HG03135 (cell line): Measurements from ENCODE around the gene NPDC1.

Experiments
- ATAC-seq: cut with Tn5 transposase; IDR thresholded peaks from one replicate; pipeline ENCODE4 v1.9.1; 2021; ENCODE audit warnings: mild to moderate bottlenecking, moderate library complexity; ENCODE audit not compliant: unreplicated experiment

NPDC1 gene

DNA sequence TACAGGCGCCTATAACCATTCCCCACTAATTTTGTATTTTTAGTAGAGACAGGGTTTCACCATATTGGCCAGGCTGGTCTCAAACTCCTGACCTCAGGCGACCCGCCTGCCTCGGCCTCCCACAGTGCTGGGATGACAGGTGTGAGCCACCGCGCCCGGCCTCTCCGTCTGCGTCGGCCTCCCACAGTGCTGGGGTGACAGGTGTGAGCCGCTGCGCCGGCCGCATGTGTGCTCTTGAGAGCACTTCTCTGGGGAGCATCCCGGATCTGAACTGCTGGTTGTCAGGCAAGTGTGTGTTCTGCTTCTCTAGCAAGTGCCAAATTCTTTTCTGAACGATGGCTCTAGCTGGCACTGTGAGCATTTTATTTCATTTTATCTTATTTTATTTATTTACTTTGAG lies 11.6 kb upstream of the NPDC1 start:
- no peak for ATAC-seq

DNA sequence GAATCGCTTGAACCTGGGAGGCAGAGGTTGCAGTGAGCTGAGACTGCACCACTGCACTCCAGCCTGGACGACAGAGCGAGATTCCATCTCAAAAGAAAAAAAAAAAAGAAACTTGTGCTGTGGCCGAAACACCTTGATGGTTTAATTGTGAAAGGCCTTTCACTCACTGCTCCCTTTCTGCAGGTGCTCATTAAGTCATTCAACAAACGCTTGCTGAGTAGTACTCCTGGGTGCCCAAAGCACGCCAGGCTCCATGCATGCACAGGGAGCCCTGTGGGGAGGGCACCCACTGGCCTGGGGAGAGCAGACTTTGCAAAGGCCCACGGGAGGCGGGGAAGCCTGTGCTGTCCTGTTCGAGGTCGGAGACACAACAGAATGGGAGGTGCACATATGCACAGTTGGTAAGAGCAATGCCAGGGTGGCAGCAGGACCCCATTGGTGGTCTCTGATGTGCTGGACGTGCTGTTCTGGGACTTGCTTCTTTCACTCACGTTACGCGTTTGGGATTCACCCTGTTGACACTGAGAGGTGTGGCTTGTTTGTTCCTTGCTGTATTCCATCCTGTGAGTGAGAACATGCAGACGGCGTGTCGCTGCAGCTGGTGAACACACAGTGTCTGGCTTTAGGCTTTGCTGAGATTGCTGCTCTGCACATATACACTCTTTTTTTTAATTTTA lies 10.9 kb upstream of the NPDC1 start:
- no peak for ATAC-seq

DNA sequence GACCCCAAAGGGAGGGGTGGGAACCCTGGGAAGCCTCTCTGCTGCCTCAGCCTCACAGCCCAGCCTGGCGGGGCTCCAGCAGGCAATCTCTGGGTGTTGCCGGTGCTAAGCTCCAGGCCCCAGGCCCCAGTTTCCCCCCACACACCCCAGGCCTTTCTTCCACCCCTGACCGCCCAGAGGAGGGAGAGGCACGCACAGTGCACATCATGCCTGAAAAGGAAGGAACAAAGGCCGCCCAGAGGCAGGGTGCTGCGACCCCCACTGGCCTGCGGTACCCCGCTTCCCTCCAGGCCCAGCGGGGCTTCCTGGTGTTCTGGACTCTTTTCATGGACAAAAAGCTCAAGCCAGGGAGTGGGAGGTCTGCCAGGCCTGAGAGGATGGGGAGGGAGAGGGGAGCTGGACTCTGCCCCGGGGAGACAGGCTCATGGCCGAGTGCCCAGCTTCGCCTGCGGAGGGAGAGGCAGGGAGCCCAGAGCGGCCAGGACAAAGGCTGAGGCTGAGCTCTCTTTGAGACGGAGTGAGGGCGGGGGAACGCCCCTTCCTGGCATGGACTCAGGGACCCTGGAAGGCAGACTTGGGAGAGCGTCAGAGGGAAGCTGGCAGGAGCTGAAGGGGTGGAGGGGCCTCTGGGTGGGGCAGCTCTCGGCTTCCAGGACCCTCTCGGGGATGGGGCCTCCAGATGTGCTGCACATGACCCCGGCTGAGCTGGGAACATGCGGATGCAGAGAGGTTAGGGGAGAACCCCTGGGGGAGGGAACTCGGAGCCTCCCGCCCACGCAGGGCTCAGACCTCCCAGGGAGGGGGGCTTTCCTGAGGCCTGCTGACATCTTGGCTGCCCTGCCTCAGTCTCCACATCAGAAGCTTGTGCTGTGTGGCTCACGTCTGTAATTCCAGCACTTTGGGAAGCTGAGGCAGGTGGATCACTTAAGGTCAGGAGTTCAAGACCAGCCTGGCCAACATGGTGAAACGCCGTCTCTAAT lies 9.7 kb upstream of the NPDC1 start:
- ATAC-seq = no peak

DNA sequence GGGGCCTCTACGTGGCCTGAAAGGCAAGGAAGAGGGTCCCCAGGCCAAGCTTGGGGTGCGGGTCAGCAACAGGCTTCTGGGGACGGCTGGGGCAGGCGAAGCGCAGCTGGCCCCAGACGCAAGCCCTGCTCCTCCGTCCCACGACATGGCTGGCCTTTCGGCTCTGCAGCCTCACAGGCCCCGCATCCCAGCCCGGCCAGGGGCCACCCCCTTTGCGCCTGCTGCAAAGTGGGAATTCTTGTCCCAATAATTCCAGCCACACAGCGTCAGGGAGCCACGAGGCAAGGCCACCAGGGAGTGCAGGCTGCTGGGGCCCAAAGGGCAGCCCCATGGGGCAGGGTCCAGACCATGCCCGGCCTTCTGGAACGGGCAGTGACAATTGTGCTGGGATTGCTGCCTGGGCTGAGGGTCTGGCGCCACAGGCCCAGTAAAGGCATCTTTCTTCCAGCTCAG lies 9.0 kb upstream of the NPDC1 start:
- ATAC-seq = no peak

DNA sequence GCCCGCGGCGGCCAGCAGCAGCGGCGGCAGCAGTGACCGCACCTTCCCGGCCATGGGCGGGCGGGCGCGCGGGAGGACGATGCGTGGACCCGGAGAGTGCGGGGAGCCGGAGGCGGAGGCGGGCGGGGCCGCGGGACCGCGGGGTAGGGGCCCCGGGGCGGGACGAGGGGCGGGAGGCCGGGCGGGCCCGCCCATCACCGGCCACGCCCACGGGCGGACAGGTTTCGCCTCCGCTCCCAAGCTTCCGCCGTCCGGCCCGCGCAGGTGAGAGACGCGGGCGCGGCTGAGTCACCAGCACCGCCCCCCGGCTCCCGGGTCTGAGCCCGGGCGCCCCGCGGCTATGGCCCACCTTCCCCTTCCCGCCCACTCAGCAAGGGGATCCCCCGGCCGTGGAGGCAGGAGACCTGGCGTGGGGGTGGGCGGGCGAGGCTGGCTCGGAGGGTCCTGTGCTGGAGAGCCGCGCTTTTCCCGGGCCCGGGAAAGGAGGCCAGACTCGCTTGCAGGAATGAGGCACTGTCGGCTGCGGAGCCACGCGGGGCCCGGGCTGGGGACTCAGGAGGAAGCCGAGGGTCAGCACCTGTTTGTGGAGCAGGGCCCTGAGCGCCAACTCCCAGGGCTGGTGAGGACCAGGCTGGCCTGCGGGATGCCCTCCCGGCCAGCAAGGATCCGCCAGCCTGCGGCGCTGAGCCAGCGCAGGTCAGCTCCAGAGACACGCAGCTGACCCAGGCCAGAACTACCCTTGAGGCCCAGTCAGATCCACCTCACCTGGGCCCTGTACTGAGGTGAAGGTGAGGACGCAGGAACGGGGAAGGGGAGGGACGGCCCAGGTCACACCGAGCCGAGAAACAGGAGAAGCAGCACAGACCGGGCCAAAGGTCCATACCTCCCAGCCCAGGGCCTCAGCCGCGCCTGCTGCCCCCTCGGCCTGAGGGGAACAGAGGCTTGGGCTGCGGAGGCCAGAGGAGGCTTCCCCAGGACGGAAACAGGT lies 8.3 kb upstream of the NPDC1 start, which contains the start of gene ENTPD2:
TSS of gene ENTPD2 (minus strand) at position 118 of the 988 bp plus-strand sequence. CDS start at position 54, 64 bp downstream.
- ATAC-seq = no peak

DNA sequence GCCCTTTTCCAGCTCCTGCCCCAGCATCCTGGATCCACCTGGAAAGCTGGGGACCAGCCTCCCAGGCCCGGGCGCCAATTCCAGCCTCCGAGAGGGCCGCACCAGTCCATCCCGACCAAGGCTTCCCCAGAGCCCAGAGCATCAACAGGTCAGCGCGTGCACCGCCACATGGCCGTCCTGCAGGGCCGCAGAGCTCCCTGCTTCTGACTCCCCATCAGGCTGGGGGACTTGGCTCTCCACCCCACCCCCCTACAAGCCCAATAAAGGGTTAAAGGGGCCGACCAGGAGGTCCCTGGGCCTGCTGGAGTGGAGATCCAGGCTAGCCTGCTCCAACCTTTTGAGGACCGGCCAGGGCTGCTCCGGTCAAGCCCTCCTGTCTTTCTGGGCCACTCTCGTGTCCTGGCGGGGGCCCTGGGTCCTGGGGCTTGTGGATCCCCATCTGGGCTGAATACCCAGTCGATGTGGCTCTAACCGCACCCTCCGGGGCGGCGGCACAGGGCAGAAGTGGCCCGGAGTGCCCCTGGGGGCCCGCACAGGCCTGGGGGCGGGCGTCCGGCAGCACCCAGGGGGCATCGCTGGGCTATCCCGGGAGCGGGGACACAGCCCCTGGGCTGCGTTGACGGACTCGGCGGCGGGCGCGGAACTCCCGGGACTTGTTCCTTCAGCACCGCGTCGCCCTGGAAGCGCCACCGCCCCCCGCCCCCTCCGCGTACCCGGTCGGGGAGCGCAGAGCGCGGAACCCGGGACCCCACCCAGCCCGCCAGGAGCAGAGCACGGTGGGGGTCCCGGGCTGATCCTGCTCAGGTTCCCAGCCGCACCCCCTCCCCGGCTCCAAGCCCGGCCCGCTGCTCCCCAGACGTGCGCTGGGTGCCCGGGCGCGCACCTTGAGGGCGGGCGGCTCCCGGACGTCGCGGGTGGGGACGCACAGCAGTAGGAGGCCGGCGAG lies 7.3 kb upstream of the NPDC1 start:
- ATAC-seq = no peak

DNA sequence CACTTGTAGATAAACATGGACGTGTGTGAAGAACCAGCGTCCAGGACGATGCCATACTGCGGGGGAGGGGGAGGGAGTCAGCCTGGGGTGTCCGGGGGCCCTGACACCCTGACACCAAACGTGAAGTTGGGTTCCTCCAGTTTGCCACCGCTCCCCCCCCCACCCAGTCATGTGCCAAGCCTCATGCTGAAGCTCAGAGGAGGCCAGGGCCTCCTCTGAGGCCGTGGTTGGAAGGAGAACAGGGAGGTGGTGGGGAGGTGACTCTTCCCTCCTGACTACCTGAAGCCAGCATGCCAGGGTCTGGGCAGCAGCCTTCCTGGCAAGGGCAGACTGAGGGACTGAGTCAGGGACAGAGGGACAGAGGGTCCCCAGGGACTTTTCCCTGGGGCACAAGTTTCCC lies 6.3 kb upstream of the NPDC1 start:
- no peak for ATAC-seq

DNA sequence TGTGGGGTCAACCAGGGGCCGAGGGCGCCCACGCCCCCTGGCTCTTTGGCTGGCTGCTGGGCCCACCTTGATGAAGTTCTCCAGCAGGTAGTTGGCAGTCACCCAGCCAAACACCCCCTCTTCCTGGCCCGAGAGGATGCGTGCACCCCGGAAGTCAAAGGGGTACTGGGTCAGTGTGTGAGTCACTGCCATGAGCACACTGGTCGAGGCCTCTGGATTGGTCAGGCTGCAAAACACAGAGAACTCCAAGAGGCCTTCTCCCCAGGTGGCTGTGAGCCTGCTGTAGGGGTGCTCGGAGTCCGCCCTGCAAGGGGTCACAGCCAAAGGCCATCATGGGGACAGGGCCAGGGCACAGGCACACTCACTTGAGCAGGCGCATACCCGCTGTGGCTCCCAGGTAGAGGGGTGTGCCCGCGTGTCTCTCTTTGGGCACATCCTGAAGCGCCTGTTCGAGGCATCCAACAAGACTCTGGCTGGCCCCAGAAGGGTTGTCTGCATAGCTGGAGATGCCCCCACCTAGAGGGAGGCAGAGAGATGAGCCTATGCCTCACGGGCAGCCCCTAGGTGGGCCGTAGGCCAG lies 5.3 kb upstream of the NPDC1 start:
- ATAC-seq = no peak

DNA sequence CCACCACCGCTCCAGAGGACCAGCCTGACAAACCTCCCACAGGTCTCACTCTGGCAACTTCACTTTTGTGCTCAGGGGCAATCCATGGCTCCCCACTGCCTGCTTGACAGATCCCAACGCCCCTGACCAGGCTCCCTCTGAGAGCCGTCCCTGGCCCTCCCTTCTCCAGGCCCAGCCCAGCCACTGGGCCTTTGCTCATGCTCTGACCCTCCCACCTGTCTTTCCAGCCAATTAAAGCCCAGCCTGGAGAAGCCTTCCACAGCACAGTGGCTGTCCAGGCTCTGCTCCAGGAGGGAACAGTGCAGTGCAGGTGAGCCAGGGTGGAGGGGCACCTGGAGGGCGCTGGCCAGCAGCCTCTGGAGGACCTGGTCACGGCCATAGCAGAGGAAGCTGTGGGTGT lies 4.6 kb upstream of the NPDC1 start:
- ATAC-seq = no peak

DNA sequence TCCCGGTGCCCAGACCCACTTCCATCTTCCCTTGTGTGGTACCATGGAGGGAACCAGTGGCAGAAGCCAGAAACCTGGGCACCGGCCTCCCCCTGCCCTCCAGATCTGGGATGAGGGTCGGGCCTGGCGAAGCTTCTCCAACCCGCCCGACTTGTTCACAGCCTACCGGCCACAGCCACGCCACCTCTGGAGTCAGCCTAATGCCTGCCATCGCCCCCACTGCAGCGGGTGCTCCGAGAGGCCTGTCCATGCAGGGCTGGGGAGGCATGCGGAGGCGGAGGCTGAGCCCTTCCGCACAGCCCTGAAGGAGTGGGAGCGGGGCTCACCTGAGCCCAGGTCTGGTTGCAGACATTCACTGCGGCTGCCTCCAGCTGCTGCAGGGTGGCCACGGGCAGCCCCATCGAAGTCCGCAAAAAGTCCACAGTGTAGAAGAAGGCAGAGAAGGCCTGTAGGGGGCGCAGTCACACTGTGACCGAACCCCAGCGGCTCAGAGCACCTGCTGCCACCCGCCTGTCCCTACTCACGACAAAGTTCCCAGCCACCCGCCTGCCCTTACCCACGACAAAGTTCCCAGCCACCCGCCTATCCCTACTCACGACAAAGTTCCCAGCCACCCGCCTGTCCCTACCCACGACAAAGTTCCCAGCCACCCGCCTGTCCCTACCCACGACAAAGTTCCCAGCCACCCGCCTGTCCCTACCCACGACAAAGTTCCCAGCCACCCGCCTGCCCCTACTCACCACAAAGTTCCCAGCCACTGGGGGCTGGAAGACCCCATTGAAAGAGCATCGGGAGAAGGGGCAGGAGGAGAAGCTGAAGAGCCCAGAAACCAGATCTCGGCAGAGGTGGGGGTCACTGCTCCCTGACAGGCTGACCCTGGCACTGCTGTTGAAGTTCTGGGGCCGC lies 3.8 kb upstream of the NPDC1 start:
- no peak for ATAC-seq

DNA sequence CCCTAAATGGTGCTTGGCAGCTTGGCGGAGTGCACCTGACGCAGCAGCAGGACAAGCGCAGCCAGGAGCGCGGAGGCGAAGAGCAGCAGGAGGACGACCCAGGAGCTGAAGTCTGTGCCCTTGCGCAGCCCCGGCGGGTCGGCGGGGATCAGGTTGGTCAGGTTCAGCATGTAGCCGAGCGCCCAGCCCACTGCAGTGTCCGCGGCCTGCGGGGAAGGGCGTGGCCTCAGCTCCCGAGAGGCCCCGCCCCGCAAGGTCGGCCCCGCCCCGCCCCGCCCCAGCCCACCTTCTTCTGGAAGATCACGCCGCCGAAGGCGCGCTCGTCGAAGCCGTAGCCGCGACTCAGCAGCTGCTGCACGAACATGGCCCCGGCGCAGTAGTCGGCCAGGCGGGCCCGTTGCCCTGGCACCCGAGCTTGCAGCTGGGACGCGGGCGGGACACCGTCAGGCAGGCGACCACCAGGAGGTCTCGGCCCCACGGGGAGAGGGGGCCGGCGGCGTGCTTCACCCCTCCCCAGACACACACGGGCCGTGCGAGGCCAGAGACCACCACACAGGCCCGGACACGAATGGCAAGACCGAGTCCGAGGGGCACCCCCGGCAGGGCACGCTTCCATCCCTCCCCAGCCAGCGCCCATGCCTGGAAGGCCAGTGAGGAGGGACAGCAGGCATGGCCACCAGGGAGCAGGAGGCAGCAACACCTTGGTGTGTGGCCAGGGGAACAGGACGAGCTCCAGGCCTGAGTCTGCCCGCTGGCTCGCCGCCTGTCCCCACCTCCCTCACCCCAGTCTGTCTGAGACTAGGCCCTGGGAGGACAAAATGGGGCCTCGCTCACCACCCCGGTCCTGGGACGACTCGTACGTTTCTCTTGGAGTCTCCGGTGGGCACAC lies 2.9 kb upstream of the NPDC1 start:
- ATAC-seq = no peak

DNA sequence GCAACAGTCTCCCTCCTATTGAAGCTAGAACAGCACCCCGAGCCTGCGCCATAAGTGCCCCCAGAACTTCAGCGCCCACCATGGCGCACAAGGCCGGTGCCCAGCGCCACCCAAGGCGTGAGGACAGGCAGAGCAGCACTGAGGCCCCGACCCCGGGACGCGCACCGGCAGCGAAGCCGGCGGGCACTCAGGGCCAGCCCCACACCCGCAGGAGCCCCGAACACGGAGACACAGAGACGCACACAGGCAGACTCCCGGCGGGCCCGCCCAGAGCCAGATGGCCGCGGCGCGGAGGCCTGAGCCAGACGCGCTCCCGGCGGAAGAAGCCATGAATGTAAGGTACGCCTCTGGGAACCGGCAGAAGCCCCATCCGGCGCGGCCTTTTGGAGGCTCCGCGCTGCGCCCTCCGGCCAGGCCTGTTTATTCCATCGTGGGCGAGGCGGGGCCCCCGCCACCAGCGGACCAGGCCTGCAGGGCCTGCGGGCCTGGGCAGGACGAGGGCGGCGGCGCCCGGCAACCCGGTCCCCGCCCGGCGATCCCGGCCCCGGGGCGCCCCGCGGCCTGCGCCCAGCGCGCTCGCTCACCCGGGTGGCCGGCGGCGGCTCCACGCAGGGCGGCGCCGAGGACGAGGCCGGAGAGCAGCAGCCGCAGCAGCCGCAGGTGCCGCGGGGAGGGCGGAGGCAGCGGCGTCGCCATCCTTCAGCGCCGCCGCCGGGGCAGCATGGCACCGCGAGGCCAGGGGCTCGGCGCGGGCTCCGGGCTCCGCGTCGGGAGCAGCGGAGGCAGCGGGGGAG lies 486 bp downstream of the NPDC1 start:
- no peak for ATAC-seq

DNA sequence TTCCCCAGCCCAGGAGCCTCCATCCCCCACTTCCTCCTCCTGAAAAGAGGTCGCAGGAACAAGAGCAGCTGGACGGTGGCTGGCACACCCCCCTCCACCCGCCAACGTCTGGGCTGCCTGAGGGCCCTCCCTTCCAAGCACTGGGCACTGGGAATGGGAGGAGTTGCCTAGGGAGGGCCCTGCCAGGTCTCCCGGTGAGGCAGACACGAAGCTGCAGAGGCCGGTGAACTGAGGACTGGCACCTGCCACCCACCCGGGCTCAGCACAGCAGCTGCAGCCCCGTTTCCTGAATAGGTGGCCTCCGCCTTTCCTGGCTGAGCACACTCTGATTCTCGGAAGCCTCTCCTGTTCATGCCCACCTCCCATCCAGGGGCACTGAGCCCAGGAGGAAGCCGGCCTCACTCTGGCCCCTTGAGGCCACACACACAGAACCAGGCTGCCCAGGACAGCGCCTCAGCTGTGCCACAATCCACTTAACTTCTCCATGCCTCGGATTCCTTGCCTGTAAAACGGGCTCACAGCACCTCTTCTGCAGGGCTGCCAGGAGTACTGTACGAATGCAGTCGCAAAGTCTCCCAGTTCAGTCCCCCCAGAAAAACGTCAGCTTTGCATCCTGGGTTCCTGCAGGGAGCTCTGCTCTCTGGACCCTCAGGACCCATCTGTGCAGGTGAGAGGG lies 1.3 kb downstream of the NPDC1 start:
- no peak for ATAC-seq

DNA sequence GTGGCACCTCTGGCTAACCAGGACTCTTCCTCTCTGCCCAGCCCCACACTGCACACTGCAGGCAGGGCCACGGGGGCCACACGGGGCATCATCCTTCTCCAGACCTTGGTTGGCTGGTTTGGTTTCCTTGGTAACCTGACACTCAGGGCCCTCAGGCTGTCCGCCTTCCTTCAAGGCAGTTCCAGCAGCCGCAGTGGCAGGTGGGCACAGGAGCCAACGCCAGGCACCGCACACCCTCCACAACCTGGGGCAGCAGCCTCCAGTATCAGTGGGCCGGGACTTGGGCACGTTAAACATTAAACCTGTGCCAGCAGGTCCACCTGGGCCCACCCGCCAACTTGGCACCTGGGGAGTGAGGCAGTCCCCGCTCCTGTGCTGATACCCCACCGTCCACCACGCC lies 1.9 kb downstream of the NPDC1 start:
- no peak for ATAC-seq

DNA sequence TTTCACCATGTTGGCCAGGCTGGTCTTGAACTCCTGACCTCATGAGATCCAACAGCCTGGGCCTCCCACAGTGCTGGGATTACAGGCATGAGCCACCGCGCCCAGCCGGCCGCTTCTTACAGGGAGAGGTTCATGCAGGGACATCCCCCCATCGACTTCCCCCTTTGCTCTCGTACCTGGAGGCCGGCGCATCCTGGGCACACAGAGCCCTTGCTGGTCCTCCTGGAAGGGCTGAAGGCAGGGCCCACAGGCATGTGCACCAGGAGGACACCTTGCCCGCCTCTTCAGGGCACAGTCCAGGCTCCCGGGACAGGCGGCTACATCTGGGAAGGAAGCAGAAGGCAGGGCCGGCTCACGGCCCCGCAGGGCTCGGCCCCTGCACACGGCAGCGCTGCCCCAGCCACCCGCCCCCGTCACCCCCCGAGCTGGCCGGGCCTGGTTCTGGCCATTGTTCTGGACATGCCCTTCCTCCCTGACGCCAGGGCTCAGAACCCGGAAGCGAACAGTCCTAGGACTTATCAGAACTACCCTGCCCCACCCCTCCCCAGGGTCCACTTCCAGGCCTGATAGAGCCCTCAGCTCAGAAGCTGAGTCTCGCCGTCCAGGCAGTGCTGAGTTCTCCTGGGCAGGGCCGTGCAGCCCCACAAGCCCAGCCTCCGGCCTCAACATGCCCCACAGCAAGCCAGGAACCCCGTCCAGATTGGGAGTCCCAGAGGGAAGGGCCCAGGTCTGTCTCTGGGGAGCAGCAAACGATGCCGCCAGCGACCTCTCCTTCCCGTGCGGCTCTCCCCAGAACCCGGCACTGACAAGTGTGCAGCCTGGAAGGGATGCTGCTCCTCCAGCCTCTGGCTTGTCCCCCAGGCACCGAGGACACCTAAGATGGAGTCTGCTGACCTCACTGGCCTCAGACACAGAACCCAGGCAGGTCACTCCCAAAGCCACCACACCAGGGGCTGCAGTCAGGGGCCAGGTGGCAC lies 2.9 kb downstream of the NPDC1 start:
- ATAC-seq = no peak
